Sciatic nerve (tissue), 2 donors: ENCODE results near the gene DHDH. TPM values are rescaled to one million over a fixed set of nuclear protein-coding genes. Genes with fewer than 3 reads are reported as not detected.

Source experiments
- ATAC-seq: fragments of 200-7000 bp; cut with Tn5 transposase; one replicate; pipeline ENCODE4 v1.9.1; 2020; ENCODE audit warnings: mild to moderate bottlenecking, moderate library complexity
- DNase-seq: peaks from one replicate; pipeline ENCODE4 v3.0.0-alpha.2; 2020; ENCODE audit warnings: low spot score
- intact Hi-C: fragments of 100-400 bp; cut with DNase I; formaldehyde crosslinking; loops from one replicate; pipeline ENCODE4 v1.14.2; 2022
- total RNA-seq: library from RNA; stranded (reverse); fragmentation: NEBNext Ultra II Directional; extraction: Animal tissue kit (Norgen Biotek cat#: 25700); gene quantifications from one replicate; pipeline ENCODE4 v1.2.1, GENCODE V29; 2021
- donor health status: DM: no; HTN: no; CAD: no.
- donor health status: DM: no; HTN: no; CAD: no.

The DHDH gene
- total RNA-seq, 1 donor from 2014 or later: 1.1 TPM

- ATAC-seq: no peak
These were observed 9.6 kb downstream of the DHDH start for GRCh38 chr19:48943081-48943480.

DNA sequence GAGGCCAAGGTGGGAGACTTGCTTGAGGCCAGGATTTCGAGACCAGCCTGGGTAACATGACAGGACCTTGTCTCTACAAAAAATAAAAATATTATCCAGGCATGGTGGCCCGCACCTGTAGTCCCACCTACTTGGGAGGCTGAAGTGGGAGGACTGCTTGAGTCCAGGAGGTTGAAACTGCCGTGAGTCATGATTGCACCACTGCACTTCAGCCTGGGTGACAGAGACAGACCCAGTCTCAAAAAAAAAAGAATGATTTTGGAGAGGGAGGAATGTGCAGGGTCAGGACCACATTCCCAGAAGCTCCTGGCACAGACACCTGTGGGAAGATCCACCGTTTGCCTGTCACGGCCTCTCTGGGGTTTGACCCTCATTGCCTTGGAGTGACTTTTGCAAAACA is 11.9 kb downstream of the DHDH start:
- no peak for ATAC-seq

More at GRCh38 chr19:48943081-48943480, 9.6 kb downstream of the DHDH start:
- intact Hi-C loops: no loop called here
- no peak for DNase-seq

DNA sequence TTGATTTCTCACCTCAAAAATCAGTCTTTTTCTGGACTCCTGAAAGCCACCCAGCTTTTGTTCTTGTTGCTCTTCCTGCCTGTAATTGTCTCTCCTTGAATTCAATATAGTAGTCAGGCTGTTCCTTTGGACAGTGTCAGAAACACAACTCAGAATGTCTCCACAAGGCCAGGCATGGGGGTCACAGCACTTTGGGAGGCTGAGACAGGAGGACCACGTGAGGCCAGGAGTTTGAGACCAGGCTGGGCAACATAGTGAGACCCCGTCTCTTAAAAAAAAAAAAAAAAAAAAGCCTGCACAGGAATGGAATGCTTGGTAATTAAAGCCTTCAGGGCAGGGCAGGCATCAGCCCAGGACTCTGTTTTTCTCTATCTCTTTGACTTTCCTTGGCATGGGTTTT is 12.3 kb downstream of the DHDH start:
- intact Hi-C loops: no loop called here
- ATAC-seq (no peak), DNase-seq (no peak)

More for the DNA sequence above, 11.9 kb downstream of the DHDH start:
- no peak for DNase-seq
- intact Hi-C loops: no loop called here

DNA sequence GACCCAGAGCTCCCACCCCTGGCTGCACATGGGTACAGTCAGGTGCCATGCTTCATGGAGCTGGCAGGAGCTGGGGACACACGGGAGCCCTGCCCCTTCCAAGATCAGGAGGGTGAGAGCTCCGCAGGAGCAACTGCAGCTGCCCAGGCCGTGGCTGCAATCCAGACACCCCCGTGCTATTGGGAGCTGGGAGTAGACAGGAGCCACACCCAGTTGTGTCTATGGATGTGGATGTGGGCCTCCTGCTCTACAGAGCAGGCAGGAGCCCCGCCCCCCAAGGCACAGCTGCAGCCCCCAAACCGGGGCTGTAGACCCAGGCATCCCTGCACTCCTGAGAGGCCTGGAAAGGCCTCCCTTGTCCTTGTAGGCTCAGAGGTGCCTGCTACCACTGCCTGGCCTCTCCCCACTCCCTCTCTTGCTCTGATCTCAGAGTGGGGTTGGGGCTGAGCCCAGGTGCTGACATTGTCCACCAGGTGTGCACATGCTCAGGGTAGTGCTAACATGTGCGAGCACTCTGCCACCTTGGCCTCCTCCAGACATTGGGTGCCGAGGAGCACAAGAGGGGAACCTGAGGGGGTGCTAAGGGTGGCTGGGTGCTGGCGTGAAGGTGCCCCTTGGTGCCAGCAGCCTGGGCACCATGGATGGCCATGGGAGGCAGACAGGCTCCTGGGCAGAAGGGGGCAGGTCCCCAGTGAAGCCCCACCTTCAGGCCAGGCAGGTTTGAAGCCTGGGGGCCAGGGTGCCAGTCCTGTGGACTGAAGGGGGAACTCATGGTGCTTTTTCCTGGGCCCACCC is 13.2 kb downstream of the DHDH start:
- no peak for DNase-seq
- intact Hi-C loops: no loop called here
- peak; percentile 11 for ATAC-seq

DNA sequence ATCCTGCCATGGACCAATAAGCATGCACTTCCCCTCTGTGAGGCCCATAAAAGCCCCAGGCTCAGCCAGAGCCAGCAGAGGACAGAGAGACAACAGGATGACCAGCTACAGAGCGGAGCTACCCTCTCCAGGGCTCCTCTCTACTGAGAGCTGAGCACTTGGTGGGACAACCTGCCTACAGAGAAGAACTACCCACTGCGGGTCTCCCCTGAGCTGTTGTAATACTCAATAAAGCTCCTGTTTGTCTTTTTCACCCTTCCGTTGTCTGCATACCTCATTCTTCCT is 13.7 kb downstream of the DHDH start:
- DNase-seq: no peak
- intact Hi-C loops: no loop called here
- ATAC-seq: no peak

DNA sequence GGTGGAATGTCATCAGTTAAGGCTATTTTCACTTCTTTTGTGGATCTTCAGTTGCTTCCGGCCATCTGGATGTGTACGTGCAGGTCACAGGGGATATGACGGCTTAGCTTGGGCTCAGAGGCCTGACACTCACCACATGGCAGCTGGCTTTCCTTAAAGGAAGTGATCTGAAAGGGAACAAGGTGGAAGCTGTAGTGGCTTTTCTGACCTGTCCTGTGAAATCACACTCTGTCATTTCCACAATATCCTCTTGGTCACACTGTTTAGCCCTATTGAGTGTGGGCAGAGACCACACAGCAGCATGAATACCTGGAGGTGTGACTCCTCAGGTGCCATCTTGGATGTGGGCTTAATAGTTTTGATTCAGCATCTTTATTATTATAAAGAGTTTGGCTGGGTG is 16.7 kb downstream of the DHDH start:
- ATAC-seq (no peak), DNase-seq (no peak)
- intact Hi-C loops: loop anchor here (10.0 kb wide), 1 partner anchor 45 kb away; the partner anchor contains the start of gene NUCB1

- DNase-seq (no peak), ATAC-seq (no peak)
- intact Hi-C loops: loop anchor here (10.0 kb wide), 1 partner anchor 46 kb away; the partner anchor contains the start of gene NUCB1
These were observed 17.5 kb downstream of the DHDH start for GRCh38 chr19:48950830-48951519.

GRCh38 chr19:48953141-48953540 is 19.6 kb downstream of the DHDH start:
- DNase-seq (no peak), ATAC-seq (no peak)
- intact Hi-C loops: loop anchor here (10.0 kb wide), 1 partner anchor 48 kb away; the partner anchor contains the start of gene NUCB1

GRCh38 chr19:48953990-48954594 is 20.6 kb downstream of the DHDH start:
- intact Hi-C loops: loop anchor here (10.0 kb wide), 1 partner anchor 49 kb away; the partner anchor contains the start of gene NUCB1
- ATAC-seq (peak; percentile 8), DNase-seq (no peak)

GRCh38 chr19:48954595-48955307 is 21.3 kb downstream of the DHDH start, which contains the start of gene BAX:
Gene BAX (plus strand): TSS chr19:48954875. CDS start chr19:48954929, 54 bp downstream.
- intact Hi-C loops: loop anchor here (10.0 kb wide), 1 partner anchor 50 kb away; the partner anchor contains the start of gene NUCB1
- DNase-seq: peak; percentile 98
- ATAC-seq: peak; percentile 94

DNA sequence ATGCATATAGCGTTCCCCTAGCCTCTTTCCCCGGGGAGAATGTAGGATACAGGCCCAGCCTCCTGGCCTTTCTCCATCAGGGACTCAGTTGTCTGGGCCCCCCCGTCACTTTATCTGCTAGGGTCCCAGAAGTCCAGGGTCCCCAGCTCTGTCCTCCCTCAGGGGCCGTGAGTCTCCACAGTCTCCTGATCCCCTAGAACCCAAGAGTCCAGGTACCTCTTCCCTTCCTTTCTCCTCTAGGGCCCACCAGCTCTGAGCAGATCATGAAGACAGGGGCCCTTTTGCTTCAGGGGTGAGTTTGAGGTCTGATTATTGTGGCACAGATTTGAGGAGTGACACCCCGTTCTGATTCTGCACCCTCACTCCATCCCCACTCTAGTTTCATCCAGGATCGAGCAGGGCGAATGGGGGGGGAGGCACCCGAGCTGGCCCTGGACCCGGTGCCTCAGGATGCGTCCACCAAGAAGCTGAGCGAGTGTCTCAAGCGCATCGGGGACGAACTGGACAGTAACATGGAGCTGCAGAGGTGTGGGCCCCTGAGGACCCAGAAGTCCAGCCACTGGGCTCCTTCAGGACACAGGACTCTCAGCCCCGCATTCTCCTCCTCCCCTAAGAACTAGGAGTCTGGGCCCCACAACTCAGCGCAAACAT is 21.9 kb downstream of the DHDH start:
- ATAC-seq (no peak), DNase-seq (no peak)
- intact Hi-C loops: loop anchor here (10.0 kb wide), 1 partner anchor 51 kb away; the partner anchor contains the start of gene NUCB1

GRCh38 chr19:48958006-48958405 is 24.5 kb downstream of the DHDH start:
- ATAC-seq (no peak), DNase-seq (no peak)
- intact Hi-C loops: loop anchor here (10.0 kb wide), 1 partner anchor 53 kb away; the partner anchor contains the start of gene NUCB1

- intact Hi-C loops: loop anchor here (10.0 kb wide), 2 partner anchors 55 to 105 kb away; partner anchors contain the start of gene NUCB1
- ATAC-seq (no peak), DNase-seq (no peak)
These were observed 26.1 kb downstream of the DHDH start for GRCh38 chr19:48959341-48960239.

DNA sequence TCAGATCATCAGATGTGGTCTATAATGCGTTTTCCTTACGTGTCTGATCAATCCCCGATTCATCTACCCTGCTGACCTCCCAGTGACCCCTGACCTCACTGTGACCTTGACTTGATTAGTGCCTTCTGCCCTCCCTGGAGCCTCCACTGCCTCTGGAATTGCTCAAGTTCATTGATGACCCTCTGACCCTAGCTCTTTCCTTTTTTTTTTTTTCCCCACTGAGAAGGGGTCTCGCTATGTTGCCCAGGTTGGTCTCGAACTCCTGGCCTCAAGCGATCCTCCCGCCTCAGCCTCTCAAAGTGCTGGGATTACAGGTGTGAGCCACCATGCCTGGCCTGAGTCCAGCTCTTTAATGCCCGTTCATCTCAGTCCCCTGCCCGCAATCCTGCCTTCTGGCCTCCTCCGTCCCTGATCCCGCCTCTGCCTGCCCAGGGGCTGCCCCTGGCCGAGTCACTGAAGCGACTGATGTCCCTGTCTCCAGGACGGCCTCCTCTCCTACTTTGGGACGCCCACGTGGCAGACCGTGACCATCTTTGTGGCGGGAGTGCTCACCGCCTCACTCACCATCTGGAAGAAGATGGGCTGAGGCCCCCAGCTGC is 27.7 kb downstream of the DHDH start:
- ATAC-seq (no peak), DNase-seq (no peak)
- intact Hi-C loops: loop anchor here (10.0 kb wide), 1 partner anchor 106 kb away; no protein-coding TSS in a partner anchor

GRCh38 chr19:48961673-48962028 is 28.2 kb downstream of the DHDH start:
- DNase-seq (no peak), ATAC-seq (no peak)
- intact Hi-C loops: loop anchor here (10.0 kb wide), 1 partner anchor 107 kb away; no protein-coding TSS in a partner anchor

- DNase-seq: peak; percentile 75
- no peak for ATAC-seq
- intact Hi-C loops: loop anchor here (10.0 kb wide), 1 partner anchor 107 kb away; no protein-coding TSS in a partner anchor
These were observed 28.7 kb downstream of the DHDH start for GRCh38 chr19:48962029-48962848.
